ENCODE measurements around the gene PLCXD3. TPM values are rescaled to one million over a fixed set of nuclear protein-coding genes. Genes with fewer than 3 reads are reported as not detected.

The PLCXD3 gene
- total and polyA plus RNA-seq, 9 of the 15 experiments (the other 6 are each of a cell fraction or from before 2014, with no cell fraction given): not detected

DNA sequence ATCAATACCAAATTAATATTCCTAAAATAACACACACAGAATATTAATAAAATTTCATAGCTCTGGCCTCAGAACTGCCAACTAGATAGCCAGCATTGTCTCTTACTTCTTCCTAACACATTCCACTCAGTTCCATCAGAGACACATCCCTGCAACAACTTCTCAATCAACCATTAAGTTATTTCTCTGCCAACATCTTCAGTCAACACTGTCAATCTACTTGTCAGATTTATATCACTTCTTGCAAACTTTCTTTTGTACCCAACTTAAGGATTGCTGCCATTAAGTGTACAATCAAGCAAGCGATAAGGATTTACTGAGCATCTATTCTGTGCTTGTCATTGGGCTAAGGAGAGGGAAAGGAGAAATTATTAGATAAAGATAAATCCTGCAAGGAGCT is 50.8 kb downstream of the PLCXD3 start:
- no peaks in the 10 kb centered on the region for H4K20me1 ChIP-seq (replicated peaks; ENCODE audit: control insufficient read depth, insufficient read depth, low read length)
- intact Hi-C loops (cut with micrococcal nuclease) (no loop called here), in situ Hi-C loops (cut with MboI) (no loop called here)
- TF ChIP-seq ZNF24 (IDR thresholded peaks at IDR 0.05) (no peak), SRF (CRISPR knock-in tag; IDR thresholded peaks at IDR 0.05) (no peak)
- 0% methylated on average over 1 of the region's 1 CpG for WGBS (ENCODE audit: insufficient coverage, low coverage, missing lambda C conversion rate)
- no peak overlapping the region for H2AFZ ChIP-seq (ENCODE audit: low read depth, low read length)
- DNase-seq (ENCODE audit: extremely low read depth in 1 of 4, low spot score in 3 of 4) (no peak), ATAC-seq (no peak), FAIRE-seq (no peak)
- no peaks in the 10 kb centered on the region for H3K36me3 ChIP-seq (ENCODE audit: control insufficient read depth, insufficient read depth, low read length)
- no peaks in the 10 kb centered on the region for H3K27me3 ChIP-seq (ENCODE audit: control insufficient read depth in 2 of 2, insufficient read depth in 2 of 2, low read length in 2 of 2)
- no peaks in the 10 kb centered on the region for H3K9me1 ChIP-seq (ENCODE audit: control insufficient read depth, insufficient read depth, low read length)
- no peaks in the 10 kb centered on the region for H3K79me2 ChIP-seq (ENCODE audit: control insufficient read depth, insufficient read depth, low read length)
- no peak overlapping the region for H3K4me2 ChIP-seq (ENCODE audit: insufficient read depth, low read length)
- H3K27ac ChIP-seq (ENCODE audit: extremely low read depth, low read depth, low read length): no peak overlapping the region
- H3K4me1 ChIP-seq (replicated peaks in 1 of 2; ENCODE audit: control insufficient read depth in 2 of 2, insufficient read depth in 2 of 2, low read length in 2 of 2): no peaks in the 10 kb centered on the region
- BruUV-seq (replicated peaks): no TSS peak
- no peak overlapping the region for H3K9ac ChIP-seq (ENCODE audit: insufficient read depth in 1 of 2, low read depth in 2 of 2, low read length in 2 of 2)
- ChIA-PET POLR2A (interaction anchor here (0.6 kb wide), 1 partner anchor 1793 kb away, joined by 3 read pairs; no protein-coding TSS in a partner anchor), CTCF (ENCODE audit: low intra/inter-chr PET ratio) (no interaction called here)
- no peaks in the 10 kb centered on the region for H3K9me3 ChIP-seq (replicated peaks; ENCODE audit: control insufficient read depth, insufficient read depth, low read depth, low read length)
- no peak overlapping the region for H3K4me3 ChIP-seq

GRCh38 chr5:41457094-41457493 is 53.3 kb downstream of the PLCXD3 start:
- Histone ChIP-seq H3K4me2 (ENCODE audit: insufficient read depth, low read length) (no peak overlapping the region), H3K9me1 (ENCODE audit: control insufficient read depth, insufficient read depth, low read length) (no peaks in the 10 kb centered on the region), H2AFZ (ENCODE audit: low read depth, low read length) (no peak overlapping the region), H3K9me3 (replicated peaks; ENCODE audit: control insufficient read depth, insufficient read depth, low read depth, low read length) (no peaks in the 10 kb centered on the region), H3K36me3 (ENCODE audit: control insufficient read depth, insufficient read depth, low read length) (no peaks in the 10 kb centered on the region), H3K4me3 (no peak overlapping the region), H4K20me1 (replicated peaks; ENCODE audit: control insufficient read depth, insufficient read depth, low read length) (no peaks in the 10 kb centered on the region), H3K27me3 (ENCODE audit: control insufficient read depth in 2 of 2, insufficient read depth in 2 of 2, low read length in 2 of 2) (no peaks in the 10 kb centered on the region), H3K79me2 (ENCODE audit: control insufficient read depth, insufficient read depth, low read length) (no peaks in the 10 kb centered on the region), H3K27ac (ENCODE audit: extremely low read depth, low read depth, low read length) (no peak overlapping the region), H3K9ac (ENCODE audit: insufficient read depth in 1 of 2, low read depth in 2 of 2, low read length in 2 of 2) (no peak overlapping the region), H3K4me1 (replicated peaks in 1 of 2; ENCODE audit: control insufficient read depth in 2 of 2, insufficient read depth in 2 of 2, low read length in 2 of 2) (no peaks in the 10 kb centered on the region)
- ATAC-seq (no peak), DNase-seq (ENCODE audit: extremely low read depth in 1 of 4, low spot score in 3 of 4) (no peak), FAIRE-seq (no peak)
- BruUV-seq (replicated peaks): no TSS peak
- intact Hi-C loops (cut with micrococcal nuclease) (no loop called here), in situ Hi-C loops (cut with MboI) (no loop called here)
- CTCF ChIA-PET (ENCODE audit: low intra/inter-chr PET ratio): no interaction called here
- 0% methylated on average over 2 of the region's 2 CpGs for WGBS (ENCODE audit: insufficient coverage, low coverage, missing lambda C conversion rate)
- POLR2A ChIA-PET: no interaction called here
- no peak for TF ChIP-seq ATF2 (CRISPR knock-in tag; IDR thresholded peaks at IDR 0.05)
- TF ChIP-seq ZNF511 (CRISPR knock-in tag; IDR thresholded peaks at IDR 0.05): no peak
- TF ChIP-seq HNRNPK (IDR thresholded peaks at IDR 0.05; ENCODE audit: low read depth, low read length, poor library complexity, severe bottlenecking): no peak
- TF ChIP-seq MAFF (IDR thresholded peaks at IDR 0.05; ENCODE audit: low read length): no peak
- no peak for TF ChIP-seq CEBPG (CRISPR knock-in tag; IDR thresholded peaks at IDR 0.05)
- no peak for TF ChIP-seq CEBPG (tag; conservative IDR thresholded peaks at IDR 0.05 in 1 of 2, IDR thresholded peaks at IDR 0.05 in 1 of 2)
- TF ChIP-seq NFIX (CRISPR knock-in tag; IDR thresholded peaks at IDR 0.05; ENCODE audit: low read depth): no peak
- TF ChIP-seq, protein P1, sequence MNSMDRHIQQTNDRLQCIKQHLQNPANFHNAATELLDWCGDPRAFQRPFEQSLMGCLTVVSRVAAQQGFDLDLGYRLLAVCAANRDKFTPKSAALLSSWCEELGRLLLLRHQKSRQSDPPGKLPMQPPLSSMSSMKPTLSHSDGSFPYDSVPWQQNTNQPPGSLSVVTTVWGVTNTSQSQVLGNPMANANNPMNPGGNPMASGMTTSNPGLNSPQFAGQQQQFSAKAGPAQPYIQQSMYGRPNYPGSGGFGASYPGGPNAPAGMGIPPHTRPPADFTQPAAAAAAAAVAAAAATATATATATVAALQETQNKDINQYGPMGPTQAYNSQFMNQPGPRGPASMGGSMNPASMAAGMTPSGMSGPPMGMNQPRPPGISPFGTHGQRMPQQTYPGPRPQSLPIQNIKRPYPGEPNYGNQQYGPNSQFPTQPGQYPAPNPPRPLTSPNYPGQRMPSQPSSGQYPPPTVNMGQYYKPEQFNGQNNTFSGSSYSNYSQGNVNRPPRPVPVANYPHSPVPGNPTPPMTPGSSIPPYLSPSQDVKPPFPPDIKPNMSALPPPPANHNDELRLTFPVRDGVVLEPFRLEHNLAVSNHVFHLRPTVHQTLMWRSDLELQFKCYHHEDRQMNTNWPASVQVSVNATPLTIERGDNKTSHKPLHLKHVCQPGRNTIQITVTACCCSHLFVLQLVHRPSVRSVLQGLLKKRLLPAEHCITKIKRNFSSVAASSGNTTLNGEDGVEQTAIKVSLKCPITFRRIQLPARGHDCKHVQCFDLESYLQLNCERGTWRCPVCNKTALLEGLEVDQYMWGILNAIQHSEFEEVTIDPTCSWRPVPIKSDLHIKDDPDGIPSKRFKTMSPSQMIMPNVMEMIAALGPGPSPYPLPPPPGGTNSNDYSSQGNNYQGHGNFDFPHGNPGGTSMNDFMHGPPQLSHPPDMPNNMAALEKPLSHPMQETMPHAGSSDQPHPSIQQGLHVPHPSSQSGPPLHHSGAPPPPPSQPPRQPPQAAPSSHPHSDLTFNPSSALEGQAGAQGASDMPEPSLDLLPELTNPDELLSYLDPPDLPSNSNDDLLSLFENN (IDR thresholded peaks at IDR 0.05; ENCODE audit: low read depth in 2 of 2, low read length in 2 of 2): no peak
- no peak for TF ChIP-seq ZNF311 (CRISPR knock-in tag; IDR thresholded peaks at IDR 0.05)
- no peak for TF ChIP-seq ZNF717 (CRISPR knock-in tag; IDR thresholded peaks at IDR 0.05)

All from K562 (cell line).